ENCODE measurements around the gene EPS8L1.

DNA sequence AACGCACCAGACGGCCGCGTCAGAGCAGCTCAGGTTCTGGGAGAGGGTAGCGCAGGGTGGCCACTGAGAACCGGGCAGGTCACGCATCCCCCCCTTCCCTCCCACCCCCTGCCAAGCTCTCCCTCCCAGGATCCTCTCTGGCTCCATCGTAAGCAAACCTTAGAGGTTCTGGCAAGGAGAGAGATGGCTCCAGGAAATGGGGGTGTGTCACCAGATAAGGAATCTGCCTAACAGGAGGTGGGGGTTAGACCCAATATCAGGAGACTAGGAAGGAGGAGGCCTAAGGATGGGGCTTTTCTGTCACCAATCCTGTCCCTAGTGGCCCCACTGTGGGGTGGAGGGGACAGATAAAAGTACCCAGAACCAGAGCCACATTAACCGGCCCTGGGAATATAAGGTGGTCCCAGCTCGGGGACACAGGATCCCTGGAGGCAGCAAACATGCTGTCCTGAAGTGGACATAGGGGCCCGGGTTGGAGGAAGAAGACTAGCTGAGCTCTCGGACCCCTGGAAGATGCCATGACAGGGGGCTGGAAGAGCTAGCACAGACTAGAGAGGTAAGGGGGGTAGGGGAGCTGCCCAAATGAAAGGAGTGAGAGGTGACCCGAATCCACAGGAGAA, 39.9 kb downstream of the EPS8L1 start:
- TF ChIP-seq, protein P1, sequence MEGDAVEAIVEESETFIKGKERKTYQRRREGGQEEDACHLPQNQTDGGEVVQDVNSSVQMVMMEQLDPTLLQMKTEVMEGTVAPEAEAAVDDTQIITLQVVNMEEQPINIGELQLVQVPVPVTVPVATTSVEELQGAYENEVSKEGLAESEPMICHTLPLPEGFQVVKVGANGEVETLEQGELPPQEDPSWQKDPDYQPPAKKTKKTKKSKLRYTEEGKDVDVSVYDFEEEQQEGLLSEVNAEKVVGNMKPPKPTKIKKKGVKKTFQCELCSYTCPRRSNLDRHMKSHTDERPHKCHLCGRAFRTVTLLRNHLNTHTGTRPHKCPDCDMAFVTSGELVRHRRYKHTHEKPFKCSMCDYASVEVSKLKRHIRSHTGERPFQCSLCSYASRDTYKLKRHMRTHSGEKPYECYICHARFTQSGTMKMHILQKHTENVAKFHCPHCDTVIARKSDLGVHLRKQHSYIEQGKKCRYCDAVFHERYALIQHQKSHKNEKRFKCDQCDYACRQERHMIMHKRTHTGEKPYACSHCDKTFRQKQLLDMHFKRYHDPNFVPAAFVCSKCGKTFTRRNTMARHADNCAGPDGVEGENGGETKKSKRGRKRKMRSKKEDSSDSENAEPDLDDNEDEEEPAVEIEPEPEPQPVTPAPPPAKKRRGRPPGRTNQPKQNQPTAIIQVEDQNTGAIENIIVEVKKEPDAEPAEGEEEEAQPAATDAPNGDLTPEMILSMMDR (conservative IDR thresholded peaks at IDR 0.05 in 1 of 2, IDR thresholded peaks at IDR 0.05 in 1 of 2; ENCODE audit: extremely low read depth in 1 of 2, insufficient read depth in 1 of 2, low read depth in 1 of 2, low read length in 2 of 2): no peak
- no peak for TF ChIP-seq EZH2 (IDR thresholded peaks at IDR 0.05; ENCODE audit: borderline replicate concordance, low read length)

All from mammary epithelial cell (primary cell).